Upper lobe of left lung (tissue), 4 donors: ENCODE measurements around the gene ATXN7L2.

Experiments used
- EP300 ChIP-seq, 4 donors: sonication (generic); formaldehyde crosslinking; IDR thresholded peaks; one replicate each; pipeline ENCODE4 v1.5.1; 2017; ENCODE audit warnings: antibody characterized with exemption in 4 of 4, control low read depth in 2 of 4
- POLR2A ChIP-seq, 4 donors: fragments of 450-650 bp; IDR thresholded peaks; one replicate each; pipeline ENCODE4 v1.5.1; 2016 to 2017; ENCODE audit warnings: antibody characterized with exemption in 4 of 4, mild to moderate bottlenecking in 2 of 4
- TF ChIP-seq, protein P1 (sequence below), 6 experiments: fragments of 450-650 bp in 4 of 6; fragments of 200-600 bp in 2 of 6; sonication (generic) in 2 of 6; IDR thresholded peaks; one replicate each; pipeline ENCODE4 v1.5.1; 2016 to 2019; ENCODE audit warnings: antibody characterized with exemption in 6 of 6

DNA sequence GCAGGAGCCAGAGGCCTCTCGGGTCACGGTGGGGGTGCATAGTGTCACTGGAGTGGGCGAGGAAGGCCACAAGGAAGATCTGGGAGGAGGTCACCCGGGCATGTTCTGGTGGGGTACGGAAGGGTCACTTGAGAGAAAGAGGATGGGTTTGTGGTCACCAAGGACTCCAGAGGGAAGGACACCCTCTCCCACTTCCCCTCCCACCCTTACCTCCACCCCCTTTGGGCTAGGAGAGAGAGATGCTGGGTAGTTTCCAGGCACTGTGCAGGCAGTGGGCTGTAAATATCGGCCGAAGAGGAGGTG lies 25.1 kb downstream of the ATXN7L2 start:
- no peak for TF ChIP-seq POLR2A (IDR thresholded peaks at IDR 0.05)
- TF ChIP-seq, protein P1, sequence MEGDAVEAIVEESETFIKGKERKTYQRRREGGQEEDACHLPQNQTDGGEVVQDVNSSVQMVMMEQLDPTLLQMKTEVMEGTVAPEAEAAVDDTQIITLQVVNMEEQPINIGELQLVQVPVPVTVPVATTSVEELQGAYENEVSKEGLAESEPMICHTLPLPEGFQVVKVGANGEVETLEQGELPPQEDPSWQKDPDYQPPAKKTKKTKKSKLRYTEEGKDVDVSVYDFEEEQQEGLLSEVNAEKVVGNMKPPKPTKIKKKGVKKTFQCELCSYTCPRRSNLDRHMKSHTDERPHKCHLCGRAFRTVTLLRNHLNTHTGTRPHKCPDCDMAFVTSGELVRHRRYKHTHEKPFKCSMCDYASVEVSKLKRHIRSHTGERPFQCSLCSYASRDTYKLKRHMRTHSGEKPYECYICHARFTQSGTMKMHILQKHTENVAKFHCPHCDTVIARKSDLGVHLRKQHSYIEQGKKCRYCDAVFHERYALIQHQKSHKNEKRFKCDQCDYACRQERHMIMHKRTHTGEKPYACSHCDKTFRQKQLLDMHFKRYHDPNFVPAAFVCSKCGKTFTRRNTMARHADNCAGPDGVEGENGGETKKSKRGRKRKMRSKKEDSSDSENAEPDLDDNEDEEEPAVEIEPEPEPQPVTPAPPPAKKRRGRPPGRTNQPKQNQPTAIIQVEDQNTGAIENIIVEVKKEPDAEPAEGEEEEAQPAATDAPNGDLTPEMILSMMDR (IDR thresholded peaks at IDR 0.05) = no peak
- no peak for TF ChIP-seq EP300 (IDR thresholded peaks at IDR 0.05)
